IMR-90 (cell line): Measurements from ENCODE around the gene RANBP9.

Source experiments
- BHLHE40 ChIP-seq: fragments of 150-350 bp; IDR thresholded peaks from 2 replicates; pipeline ENCODE4 v1.6.1; 2016; ENCODE audit warnings: mild to moderate bottlenecking, low read depth, low read length
- CEBPB ChIP-seq: IDR thresholded peaks from 2 replicates; pipeline ENCODE4 v1.6.1; 2012; ENCODE audit warnings: low read depth, low read length, improper control_type of control experiment
- CHD1 ChIP-seq: IDR thresholded peaks from 2 replicates; pipeline ENCODE4 v1.6.1; 2012; ENCODE audit warnings: low read depth, low read length, improper control_type of control experiment
- FOS ChIP-seq: fragments of 150-350 bp; IDR thresholded peaks from 2 replicates; pipeline ENCODE4 v1.6.1; 2016; ENCODE audit warnings: low read depth, low read length
- MAFK ChIP-seq: IDR thresholded peaks from 2 replicates; pipeline ENCODE4 v1.6.1; 2012; ENCODE audit warnings: low read depth, low read length, improper control_type of control experiment
- MXI1 ChIP-seq: IDR thresholded peaks from 2 replicates; pipeline ENCODE4 v1.6.1; 2012; ENCODE audit warnings: low read depth, mild to moderate bottlenecking, low read length, moderate library complexity, borderline replicate concordance
- POLR2A ChIP-seq: IDR thresholded peaks from 2 replicates; pipeline ENCODE4 v1.6.1; 2012; ENCODE audit warnings: mild to moderate bottlenecking, low read depth, low read length
- RAD21 ChIP-seq: IDR thresholded peaks from 2 replicates; pipeline ENCODE4 v1.6.1; 2012; ENCODE audit warnings: low read length, improper control_type of control experiment
- RCOR1 ChIP-seq: IDR thresholded peaks from 2 replicates; pipeline ENCODE4 v1.6.1; 2012; ENCODE audit warnings: mild to moderate bottlenecking, low read length, improper control_type of control experiment; ENCODE audit not compliant: insufficient replicate concordance
- RFX5 ChIP-seq: IDR thresholded peaks from 2 replicates; pipeline ENCODE4 v1.8.0; 2012; ENCODE audit warnings: low read depth, mild to moderate bottlenecking, low read length, moderate library complexity
- SMC3 ChIP-seq: fragments of 150-350 bp; IDR thresholded peaks from 2 replicates; pipeline ENCODE4 v1.6.1; 2016; ENCODE audit warnings: low read depth, mild to moderate bottlenecking, antibody characterized with exemption, low read length, moderate library complexity
- TF ChIP-seq, protein P1 (sequence below): conservative IDR thresholded peaks from 2 replicates; pipeline ENCODE4 v1.5.1; 2012; ENCODE audit warnings: mild to moderate bottlenecking, low read depth, low read length, improper control_type of control experiment
- TF ChIP-seq, protein P2 (sequence below): fragments of 150-350 bp; IDR thresholded peaks from 2 replicates; pipeline ENCODE4 v1.6.1; 2017; ENCODE audit warnings: mild to moderate bottlenecking, antibody characterized with exemption, low read length, low read depth
- TF ChIP-seq, protein P3 (sequence below): fragments of 150-350 bp; IDR thresholded peaks from 2 replicates; pipeline ENCODE4 v1.6.1; 2016; ENCODE audit warnings: low read depth, mild to moderate bottlenecking, low read length, moderate library complexity, borderline replicate concordance

GRCh38 chr6:13654496-13654895 lies 57.1 kb downstream of the RANBP9 start:
- TF ChIP-seq, protein P1, sequence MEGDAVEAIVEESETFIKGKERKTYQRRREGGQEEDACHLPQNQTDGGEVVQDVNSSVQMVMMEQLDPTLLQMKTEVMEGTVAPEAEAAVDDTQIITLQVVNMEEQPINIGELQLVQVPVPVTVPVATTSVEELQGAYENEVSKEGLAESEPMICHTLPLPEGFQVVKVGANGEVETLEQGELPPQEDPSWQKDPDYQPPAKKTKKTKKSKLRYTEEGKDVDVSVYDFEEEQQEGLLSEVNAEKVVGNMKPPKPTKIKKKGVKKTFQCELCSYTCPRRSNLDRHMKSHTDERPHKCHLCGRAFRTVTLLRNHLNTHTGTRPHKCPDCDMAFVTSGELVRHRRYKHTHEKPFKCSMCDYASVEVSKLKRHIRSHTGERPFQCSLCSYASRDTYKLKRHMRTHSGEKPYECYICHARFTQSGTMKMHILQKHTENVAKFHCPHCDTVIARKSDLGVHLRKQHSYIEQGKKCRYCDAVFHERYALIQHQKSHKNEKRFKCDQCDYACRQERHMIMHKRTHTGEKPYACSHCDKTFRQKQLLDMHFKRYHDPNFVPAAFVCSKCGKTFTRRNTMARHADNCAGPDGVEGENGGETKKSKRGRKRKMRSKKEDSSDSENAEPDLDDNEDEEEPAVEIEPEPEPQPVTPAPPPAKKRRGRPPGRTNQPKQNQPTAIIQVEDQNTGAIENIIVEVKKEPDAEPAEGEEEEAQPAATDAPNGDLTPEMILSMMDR = no peak
- TF ChIP-seq FOS = no peak
- TF ChIP-seq CEBPB = no peak
- no peak for TF ChIP-seq MAFK
- no peak for TF ChIP-seq POLR2A
- TF ChIP-seq RFX5 = no peak
- TF ChIP-seq, protein P2, sequence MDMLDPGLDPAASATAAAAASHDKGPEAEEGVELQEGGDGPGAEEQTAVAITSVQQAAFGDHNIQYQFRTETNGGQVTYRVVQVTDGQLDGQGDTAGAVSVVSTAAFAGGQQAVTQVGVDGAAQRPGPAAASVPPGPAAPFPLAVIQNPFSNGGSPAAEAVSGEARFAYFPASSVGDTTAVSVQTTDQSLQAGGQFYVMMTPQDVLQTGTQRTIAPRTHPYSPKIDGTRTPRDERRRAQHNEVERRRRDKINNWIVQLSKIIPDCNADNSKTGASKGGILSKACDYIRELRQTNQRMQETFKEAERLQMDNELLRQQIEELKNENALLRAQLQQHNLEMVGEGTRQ = no peak
- TF ChIP-seq MXI1 = no peak
- no peak for TF ChIP-seq BHLHE40
- TF ChIP-seq RCOR1 = no peak
- TF ChIP-seq RAD21 = no peak
- TF ChIP-seq SMC3 = no peak
- no peak for TF ChIP-seq CHD1
- TF ChIP-seq, protein P3, sequence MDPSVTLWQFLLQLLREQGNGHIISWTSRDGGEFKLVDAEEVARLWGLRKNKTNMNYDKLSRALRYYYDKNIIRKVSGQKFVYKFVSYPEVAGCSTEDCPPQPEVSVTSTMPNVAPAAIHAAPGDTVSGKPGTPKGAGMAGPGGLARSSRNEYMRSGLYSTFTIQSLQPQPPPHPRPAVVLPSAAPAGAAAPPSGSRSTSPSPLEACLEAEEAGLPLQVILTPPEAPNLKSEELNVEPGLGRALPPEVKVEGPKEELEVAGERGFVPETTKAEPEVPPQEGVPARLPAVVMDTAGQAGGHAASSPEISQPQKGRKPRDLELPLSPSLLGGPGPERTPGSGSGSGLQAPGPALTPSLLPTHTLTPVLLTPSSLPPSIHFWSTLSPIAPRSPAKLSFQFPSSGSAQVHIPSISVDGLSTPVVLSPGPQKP = no peak
